GM19463 (cell line): ENCODE data around the gene GYS2.
A peak's percentile ranks its signal among the peaks of the same experiment; 100 is the strongest.

Experiments used
- ATAC-seq: cut with Tn5 transposase; IDR thresholded peaks from one replicate; pipeline ENCODE4 v1.9.1; 2021; ENCODE audit warnings: mild to moderate bottlenecking, moderate library complexity; ENCODE audit not compliant: unreplicated experiment

Gene GYS2

DNA sequence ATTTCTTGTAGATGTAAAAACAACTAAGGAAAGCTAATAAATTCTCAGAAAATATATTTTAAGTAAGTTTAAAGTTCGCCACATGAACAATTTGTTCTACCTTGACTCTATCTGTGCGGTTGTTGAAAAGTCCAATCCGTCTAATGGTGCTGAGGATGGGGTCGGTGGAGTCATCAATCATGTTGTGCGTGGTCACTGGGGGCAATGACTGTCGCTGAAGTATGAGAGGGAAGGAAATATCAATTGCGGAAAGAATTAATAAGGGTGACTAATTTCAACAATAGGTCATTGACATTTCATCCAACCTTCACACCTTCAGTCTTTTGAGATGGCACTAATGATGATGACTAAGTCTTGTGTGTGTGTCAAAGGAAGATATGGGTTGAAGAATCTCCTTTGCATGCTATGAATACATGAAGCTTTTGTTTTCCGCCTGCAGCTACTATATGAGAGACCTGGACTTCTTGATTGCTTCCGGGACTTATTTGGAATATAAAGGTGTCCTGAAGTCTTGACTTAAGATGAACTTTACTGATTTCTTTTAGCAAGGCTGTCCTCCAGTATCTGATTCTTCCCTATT lies 46.5 kb downstream of the GYS2 start:
- no peak for ATAC-seq

DNA sequence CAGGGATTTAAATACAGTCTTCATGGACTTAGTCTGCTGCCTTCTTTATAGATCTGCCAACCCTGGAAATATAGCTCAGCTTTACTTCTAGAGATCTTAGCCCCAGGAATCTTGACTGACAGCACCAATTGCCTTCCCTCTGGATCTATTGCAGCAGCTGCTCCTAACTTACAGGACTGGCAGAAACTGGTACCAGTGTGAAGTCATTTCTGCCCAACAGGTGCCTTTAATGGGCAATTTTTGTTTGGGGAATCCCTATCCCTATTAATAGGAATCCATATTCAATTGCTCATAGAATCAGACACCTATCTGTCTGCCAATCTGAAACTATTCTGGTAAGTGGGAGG lies 51.3 kb downstream of the GYS2 start:
- ATAC-seq = no peak

DNA sequence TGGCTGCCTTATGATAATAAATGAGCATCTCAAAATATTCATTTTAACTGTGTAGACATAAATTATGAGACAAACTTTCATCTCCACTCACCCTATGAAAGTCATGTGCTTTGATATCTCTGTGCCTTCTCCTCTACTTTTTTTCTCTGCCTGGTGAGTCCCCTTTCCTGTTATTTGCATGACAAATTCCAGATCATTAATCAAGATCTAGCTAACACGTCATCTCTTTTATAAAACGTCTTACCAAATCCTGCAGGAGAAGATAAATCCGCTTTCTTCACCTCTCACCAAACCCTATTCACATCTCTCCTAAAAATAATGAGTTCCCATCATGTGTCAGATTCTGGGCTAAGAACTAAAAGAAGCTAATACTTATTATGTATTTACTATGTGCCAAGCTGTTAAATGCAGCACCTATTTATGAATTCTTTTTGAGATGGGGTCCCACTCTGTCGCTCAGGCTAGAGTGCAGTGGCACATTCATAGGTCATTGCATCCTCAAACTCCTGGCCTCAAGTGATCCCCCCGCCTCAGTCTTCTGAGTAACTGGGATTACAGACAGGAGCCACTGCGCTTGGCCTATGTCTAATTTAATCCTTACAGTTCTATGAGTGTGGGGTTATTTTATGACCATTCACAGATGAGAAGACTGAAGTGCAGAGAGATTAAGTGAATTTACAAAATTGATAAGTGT lies 51.9 kb downstream of the GYS2 start:
- ATAC-seq = no peak

DNA sequence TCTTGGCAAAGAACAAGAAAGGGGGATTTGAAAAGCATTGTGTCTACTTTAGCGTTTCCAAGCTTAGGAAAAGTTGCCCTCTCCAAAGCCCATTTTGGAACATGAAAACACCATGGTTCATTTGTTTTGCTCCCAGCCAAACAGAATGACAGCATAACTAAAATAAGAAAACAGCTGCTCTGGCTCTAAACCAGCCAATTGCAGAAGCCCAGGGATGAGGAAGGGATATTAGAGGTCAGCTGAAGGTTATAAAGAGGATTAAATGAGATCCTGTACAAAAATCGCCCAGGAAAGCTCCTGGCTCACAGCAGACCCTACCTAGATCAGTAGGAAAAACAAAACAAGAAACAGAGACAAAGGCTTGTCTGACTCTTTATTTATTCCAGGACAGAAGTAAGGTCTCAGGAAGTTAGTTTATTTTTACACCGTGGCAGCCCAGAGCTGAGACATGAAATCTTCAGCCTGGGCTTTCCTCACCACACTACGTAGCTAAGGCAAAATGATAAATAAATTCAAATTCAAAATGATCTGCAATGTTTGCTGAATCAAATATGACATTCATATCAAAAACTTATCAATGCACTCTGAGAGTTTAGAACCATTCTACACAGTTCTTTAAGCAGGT lies 52.7 kb downstream of the GYS2 start:
- no peak for ATAC-seq

DNA sequence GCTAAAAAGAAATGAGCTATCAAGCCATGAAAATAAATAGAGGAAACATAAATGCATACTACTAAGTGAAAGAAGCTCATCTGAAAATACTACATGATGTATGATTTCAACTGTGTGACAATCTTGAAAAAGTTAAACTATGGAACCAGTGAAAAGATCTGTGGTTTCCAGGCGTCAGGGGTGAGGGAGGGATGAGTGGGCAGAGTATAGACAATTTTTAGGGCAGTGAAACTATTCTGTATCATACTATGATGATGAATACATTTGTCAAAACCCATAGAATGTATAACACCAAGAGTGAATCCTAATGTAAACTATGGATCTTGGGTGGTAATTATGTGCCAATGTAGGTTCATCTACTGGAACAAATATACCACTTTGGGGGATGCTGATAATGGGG lies 57.2 kb downstream of the GYS2 start:
- ATAC-seq = no peak

DNA sequence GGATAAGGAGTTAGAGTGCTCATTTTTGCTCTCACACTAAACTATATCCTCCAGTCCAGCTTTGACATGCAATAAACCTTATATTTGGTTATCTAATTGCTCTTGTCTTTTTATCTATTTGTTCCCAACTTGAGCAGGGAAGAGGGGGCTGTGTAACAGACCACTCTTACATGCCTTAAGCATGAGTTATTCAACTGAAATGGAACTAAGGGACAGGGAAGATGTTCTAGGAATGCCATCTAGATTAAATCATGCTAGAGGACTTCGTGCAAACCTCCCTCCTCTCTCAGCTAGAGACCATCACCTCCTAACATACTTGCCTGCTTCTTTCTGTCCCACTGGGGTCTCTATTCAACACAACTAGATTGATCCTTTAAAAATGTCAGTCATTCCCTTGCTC lies 57.9 kb downstream of the GYS2 start:
- ATAC-seq = no peak

DNA sequence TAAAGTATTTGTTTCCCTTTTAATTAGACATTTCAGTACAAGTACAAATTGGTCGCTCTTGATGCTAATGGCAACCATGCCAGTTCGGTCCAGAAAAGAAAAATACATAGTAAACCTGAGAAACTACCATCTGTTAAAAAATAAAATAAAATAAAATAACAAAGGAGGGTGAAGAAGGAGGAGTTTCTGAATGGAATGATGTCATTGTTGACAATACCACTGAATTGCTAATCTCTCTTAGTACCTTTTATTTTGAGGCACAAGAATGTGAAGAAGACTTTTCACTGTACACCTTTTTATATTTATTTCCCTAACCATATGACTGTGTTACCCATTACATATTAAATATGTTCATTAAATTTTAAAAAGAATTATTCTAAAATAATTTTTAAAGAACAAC lies 59.1 kb downstream of the GYS2 start:
- ATAC-seq = no peak

DNA sequence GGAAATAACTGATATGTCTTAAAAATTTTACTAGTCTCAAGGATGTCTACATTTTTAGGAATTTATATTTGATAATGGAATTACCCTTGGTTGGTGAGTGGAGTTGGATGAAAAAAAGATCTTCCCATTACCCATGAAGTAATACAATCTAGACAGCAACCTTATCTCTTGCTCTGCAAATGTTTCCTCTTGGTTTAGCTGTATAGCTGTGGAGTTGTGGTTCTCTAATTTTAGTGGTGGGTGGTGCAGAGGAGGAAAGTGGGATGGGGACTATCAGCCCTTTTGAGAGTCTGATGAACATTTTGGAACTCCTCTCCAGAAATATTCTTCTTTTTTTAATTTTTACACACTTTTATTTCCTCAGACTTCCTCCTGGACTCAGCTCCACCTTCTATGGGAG lies 61.5 kb downstream of the GYS2 start:
- ATAC-seq = no peak

DNA sequence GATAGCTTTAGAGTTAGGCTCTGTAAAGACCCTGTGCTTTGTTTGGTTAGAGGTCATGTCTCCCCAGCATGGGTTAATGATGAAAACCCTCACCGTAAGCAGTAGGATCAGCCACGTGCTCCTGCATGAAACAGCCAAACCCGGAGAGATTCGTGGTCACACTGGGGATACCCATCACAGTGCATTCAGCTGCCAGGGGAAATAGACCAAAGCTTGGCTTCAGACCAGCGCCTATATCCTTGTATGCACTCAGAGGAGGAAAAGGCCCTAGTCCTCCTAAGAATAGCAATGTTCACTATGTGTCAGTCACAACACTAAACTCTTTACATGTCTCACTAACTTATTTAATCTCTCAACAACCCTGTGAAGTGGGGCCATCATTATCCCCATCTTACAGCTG lies 62.2 kb downstream of the GYS2 start:
- ATAC-seq = no peak

DNA sequence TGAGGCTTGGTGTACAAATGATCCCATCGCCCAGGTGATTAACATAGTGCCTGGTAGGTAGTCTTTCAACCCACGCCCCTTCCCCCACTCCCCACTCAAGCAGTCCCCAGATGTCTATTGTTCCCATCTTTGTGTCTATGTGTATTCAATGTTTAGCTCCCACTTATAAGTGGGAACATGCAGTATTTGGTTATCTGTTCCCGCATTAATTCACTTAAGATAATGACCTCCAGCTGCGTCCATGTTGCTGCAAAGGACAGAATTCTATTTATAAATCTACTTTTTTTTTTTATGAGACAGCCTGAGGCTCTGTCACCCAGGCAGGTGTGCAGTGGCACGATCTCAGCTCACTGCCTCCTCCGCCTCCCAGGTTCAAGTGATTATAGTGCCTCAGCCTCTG lies 62.9 kb downstream of the GYS2 start:
- no peak for ATAC-seq

DNA sequence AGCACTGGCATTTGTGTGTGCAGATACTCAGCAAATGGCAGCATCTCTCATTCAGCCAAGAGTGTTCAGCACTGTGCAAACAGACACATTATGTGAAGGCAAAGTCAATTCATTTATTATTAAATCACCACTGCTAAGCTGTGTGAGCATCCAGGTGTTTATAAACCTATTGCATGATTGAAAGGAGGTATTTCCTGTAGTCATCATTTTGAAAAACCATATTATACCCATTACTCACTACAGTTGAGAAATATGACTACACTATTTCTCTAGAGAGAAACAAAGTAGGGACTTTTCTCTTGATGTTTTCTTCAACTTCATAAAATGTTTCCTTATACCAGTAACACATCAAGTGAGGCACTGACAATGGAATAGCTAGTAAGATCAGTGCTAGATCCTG lies 64.8 kb downstream of the GYS2 start:
- ATAC-seq = no peak

DNA sequence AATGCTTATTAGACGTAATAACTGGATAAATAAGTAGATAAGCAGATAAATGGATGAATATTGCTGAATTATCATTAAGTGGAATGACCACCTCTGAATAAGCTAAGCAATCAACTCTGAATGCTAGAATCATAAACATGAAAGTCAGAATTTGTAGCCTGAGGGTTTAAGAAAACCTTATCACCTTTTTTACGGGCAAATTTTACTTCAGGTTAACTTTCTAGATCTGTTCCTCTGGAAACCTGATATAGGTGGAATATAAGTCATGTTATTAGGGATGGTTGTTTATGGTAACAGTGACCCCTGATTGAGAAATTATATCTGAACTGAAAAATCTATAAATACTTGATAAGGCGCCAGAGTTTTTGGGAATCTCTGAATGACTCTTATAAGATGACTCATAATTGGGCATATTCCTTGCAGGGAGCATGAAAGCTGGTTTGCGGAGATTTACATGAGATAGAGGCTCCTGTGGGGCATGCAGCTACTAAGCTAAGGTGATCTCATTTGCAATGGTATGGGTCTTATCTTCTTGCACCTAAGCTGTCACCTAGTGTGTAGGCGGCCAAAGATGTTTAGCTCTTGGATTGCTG lies 66.5 kb downstream of the GYS2 start:
- ATAC-seq = no peak

DNA sequence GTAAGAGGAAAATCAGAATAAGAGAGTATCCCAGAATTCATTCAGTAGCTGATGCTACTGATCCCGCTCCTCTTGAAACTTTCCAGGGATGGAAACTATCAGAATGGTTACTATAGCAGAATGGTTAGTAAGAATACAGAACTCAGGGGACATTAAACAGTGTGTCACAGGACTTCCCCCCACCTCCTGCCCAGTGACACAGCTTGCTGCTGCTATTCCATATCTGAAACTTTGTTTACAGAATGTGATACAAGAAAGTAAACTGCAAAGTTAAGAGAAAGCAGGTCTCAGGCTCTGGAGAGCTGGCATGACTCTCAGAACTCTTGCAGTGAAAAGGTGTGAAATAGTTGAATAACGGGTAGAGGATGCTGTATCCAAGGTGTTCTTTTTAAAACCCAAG lies 75.2 kb downstream of the GYS2 start:
- ATAC-seq = no peak

DNA sequence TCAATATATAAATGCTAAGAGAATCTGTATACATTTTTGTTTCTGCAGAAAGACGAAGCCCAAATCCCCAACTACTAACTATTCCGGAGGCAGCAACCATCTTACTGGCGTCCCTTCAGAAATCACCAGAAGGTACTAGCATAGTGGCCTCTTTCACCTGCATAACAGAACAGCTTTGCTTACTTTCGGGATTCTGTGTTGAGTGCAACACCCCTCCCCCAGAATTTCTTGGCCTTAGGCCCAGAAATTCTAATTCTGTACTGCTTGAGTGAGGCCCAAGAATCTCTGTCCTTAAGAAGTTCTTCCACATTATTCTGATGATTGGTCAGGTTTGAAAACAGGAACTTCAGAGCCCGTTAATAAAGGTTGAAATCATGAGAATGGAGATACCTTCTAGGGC lies 75.7 kb downstream of the GYS2 start:
- ATAC-seq = no peak

DNA sequence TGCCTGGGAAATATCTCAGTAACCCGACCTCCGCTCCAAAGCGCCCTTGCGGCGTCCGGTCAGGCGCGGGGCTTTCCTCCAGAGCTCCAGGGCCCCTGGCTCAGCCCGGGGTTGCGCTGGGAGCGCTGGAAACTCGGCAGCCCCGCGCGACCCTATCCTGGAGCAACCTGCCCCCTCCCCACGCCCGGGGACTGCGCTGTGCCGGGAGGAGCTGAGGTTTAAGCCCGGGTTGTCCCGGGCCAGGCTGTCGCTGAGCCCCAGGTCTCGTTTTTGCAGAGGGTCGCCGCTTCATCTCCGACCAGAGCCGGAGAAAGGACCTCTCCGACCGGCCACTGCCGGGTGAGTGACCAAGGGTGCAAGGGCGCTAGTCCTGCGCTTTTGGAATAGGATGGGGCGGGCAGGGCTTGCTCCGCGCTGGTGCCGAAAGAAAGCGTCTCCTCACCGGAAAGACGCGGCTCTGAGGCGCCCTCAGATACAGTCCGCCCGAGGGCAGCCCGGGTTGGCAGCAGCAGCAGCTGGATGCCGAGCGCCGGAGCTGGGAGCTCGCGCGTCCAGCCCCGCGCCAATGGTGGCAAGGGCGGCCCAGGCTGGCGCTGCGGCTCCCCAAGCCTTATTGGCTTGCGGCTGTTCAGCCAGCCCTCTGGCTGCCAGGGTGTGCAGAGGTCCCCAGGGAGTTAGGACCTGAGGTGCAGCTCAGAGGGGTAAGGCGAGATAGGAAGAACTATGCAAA lies 77.0 kb downstream of the GYS2 start:
- peak; percentile 97 for ATAC-seq

DNA sequence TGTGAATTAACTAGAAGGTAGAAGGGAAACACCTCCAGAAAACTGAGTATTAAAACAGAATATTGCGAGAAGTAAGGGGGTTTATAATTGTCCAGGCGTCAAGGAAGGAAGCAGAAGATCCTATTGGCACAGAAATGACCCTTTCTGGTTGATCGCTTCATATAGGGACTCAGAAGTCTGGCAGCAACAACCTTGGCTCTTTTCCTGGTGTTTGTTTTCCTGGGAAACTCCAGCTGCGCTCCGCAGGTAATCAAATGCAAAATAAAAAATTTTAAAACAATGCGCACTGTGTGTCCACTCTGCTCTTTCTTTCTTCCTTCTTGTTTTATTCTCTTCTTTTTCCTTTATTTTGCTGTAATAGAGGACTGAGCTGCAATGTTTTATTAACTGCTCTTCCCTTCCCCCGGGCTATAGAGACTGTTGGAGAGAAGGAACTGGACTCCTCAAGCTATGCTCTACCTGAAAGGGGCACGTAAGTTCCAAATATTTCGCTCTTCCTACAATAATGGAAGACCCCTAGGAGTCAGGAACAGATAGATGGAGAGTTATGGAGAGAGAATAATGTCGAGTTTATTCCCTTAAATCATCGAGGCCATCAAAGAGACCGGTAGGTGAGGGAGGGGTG lies 77.8 kb downstream of the GYS2 start:
- ATAC-seq = no peak

DNA sequence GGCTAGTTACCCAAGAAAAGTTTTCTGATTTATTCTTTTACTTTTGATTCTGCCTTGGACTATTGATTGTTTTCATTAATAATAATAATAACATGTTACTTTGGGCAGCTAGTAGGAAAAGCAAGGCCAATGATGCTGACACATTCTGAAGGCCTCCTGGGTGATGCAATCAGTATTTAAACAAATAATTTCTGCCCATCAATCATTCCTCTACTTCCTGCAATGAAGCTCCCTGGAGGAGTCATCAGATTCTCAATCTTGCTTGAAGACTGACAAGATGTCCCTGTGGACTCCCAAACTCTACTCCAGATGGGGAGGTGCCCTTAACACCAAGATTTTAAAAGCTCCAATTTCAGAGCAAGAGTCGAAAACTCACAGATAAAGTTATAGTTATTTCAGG lies 78.6 kb downstream of the GYS2 start, which contains the start of gene SPX:
Gene SPX (plus strand): TSS at position 244 of the 400 bp plus-strand sequence. CDS start 177 bp downstream, outside the sequence.
- ATAC-seq = no peak

DNA sequence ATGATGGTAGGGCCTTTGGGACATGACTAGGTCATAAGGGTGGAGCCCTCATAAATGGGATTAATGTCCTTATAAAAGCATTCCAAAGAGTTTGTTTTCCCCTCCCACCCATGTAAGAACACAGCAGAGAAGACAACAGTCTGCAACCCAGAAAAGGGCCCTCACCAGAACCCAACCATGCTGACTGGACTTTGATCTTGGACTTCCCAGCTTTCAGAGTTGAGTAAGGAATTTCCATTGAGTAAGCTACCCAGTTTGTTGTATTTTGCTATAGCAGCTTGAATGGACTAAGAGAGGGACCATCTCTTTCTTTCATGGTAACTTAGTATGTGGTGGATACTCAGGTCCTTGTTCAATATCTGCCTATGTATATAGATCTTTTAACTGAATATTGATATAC lies 81.5 kb downstream of the GYS2 start:
- no peak for ATAC-seq

DNA sequence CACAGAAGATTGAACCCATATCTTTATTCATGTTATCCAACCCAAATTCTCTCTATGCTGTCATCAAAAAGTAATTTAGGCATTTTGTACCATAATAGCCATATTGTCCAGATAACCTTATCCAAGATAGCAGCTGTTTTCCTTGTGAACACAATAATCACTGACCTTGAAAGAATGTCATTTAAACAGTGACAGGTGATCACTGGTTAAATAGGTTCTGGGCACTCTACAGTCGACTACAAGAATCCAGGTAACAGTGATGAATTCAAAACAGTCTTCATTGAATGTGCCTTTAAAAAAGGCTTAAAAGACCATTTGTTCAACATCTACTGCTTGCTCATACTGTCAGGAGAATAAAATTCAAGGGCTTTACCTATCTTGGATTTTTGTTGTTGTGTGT lies 83.1 kb downstream of the GYS2 start:
- no peak for ATAC-seq

DNA sequence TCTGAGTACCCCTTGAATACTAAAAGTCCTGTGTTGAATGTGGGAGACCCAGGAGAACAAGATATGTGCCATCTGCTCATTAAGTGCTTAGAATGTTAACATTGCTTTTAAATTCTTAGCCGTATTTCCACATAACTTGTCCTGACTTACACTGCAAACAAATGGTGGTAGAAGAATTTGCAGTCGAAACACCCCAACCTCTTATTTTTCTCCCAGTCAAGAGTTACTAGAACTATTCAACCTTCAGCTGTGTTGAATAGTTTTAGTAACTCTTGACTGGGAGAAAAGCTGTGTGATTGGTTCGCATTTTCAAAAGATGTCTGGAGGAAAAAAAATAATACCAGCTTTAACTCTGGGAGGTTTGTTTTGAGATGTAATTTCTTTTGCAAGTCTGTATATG lies 86.2 kb downstream of the GYS2 start:
- ATAC-seq = no peak

DNA sequence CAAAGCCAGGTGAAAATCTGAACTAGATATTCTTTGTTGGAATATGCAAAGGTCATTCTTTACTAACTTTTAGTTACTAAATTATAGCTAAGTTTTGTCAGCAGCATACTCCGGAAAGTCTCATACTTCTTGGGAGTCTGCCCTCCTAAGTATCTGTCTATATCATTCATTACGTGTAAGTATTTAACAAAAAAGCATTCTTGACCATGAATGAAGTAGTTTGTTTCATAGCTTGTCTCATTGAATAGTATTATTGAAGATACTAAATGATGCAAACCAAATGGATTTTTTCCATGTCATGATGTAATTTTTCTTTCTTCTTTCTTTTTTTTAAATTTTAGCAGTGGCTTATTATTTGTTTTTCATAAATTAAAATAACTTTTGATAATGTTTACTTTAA lies 88.4 kb downstream of the GYS2 start:
- no peak for ATAC-seq
